CD1c-positive myeloid dendritic cell (primary cell): ENCODE results near the gene TH.
"Not testable (repeated sequence)": the region's sequence is repeated elsewhere in the genome, so short reads cannot be mapped to it uniquely, and the experiment has no call there.

Experiments used
- DNase-seq: peaks from one replicate; pipeline ENCODE4 v3.0.0-alpha.2; 2016; ENCODE audit errors: extremely low spot score

Gene TH

GRCh38 chr11:2129699-2130366 lies 41.8 kb downstream of the TH start:
- no peak for DNase-seq

- no peak for DNase-seq
Observed at GRCh38 chr11:2129308-2129698, 42.3 kb downstream of the TH start.

DNA sequence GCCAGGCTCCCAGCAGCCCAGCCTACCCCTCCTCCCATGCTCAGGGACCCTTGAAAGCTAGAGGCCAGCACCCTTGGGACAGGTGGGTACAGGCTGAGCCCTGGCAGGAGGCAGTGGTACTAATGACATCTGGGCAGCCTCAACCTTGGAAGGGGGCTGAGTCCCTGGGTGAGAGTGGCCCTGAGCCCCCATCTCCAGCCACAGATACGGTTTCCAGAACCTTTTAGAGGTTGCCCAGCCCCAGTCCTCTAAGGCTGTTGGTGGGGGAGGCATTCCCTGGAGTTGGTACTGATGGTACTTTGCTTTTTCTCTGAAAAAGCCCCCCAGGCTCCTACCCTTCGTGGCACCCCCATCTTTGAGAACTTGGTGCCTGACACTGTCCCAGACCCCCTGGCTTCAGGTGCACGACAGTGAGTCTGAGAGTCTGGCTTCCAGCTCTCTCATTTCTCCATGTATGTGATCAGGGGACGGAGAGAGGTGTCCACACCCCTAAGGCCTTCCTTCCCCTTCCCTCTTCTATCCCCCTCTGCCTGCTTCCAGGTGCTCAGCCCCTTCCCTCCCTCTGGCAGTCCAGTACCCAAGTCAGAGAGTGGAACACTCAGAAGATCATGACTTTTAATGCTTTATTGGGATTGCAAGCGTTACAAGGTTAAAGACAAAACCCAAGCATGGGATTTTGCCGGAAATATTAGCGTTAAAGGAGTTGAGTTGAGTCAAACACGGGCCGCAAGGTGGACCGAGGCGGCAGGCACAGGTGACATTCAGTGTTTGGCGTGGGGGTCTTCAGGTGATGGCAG lies 42.9 kb downstream of the TH start:
- no peak for DNase-seq

GRCh38 chr11:2128130-2128510 lies 43.5 kb downstream of the TH start:
- no peak for DNase-seq

DNA sequence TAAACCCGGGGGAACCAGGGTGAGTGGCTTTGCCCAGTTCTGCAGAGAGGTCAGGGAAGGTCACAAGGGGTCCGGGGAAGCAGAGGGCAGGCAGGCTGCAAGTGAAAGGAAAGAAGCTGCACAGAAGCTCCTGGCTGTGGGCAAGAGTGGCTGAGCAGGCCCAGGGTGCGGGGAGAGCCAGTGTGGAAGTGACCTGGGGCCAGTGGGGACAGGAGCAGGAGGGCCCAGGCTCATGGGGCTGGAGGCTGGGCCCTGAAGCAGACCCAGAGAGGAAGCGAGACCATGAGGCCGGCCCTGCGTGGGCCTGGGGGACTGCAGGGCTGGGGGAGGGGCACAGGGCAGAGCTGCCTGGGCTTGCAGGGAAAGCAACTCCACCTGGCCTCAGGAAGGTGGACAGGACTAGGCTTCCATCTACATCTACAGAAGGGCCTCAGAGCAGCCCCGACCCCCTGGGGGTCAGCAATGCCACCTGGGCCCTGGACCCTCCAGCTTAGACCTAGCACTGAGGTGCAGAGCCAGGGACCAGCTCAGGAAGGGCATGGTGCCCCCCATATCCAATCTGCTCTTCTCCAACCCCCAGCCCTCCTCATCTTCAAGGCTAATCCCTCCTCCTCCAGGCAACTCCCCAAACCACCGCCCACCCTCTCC lies 44.0 kb downstream of the TH start:
- no peak for DNase-seq

- no peak for DNase-seq
Observed at GRCh38 chr11:2126520-2127085, 45.0 kb downstream of the TH start.

- not testable (repeated sequence) for DNase-seq
Observed at GRCh38 chr11:2124736-2125484, 46.7 kb downstream of the TH start.

DNA sequence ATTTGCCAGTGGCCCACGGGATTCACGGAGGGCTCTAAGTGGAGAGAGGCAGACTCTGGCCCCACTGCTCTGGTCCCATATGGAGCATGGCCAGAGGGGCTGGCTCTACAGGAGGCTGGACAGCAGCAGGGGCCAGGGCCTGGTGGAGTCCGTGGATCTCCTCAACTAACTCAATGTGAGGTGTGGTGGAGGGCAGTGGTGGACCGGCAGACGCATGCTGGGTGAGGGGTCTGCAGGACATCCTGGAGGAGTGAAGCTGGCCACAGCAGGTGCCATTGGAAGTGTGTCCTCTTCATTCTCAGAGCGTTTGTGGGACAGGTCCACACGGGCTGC lies 48.0 kb downstream of the TH start:
- no peak for DNase-seq

DNA sequence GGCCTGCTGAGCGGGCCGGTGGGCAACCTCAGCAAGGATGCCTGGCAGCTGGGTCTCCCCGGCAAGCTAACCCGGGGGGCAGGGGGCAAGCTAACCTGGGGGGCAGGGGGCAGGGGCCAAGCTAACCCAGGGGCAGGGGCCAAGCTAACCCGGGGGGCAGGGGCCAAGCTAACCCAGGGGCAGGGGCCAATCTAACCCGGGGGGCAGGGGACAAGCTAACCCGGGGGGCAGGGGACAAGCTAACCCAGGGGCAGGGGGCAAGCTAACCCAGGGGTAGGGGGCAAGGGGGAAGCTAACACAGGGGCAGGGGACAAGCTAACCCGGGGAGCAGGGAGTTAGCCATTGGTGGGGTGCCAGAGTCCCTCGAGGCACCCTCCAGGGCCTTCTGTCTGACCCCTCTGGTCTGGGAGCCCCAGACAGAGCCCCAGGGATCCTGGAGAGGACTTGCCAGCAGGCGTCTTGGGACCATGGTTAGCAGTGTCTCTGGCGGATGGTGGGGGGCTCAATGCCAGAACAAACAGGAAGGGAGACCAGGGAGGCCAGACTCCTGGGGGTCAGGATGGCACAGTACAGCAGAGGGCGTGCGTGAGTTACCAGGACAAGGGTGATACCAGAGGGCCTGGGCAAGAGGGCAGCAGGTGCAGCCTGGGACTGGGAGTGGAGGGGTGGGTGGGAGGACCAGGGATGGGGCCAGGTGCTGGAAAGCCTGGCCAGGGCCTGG lies 48.5 kb downstream of the TH start:
- DNase-seq = no peak

DNA sequence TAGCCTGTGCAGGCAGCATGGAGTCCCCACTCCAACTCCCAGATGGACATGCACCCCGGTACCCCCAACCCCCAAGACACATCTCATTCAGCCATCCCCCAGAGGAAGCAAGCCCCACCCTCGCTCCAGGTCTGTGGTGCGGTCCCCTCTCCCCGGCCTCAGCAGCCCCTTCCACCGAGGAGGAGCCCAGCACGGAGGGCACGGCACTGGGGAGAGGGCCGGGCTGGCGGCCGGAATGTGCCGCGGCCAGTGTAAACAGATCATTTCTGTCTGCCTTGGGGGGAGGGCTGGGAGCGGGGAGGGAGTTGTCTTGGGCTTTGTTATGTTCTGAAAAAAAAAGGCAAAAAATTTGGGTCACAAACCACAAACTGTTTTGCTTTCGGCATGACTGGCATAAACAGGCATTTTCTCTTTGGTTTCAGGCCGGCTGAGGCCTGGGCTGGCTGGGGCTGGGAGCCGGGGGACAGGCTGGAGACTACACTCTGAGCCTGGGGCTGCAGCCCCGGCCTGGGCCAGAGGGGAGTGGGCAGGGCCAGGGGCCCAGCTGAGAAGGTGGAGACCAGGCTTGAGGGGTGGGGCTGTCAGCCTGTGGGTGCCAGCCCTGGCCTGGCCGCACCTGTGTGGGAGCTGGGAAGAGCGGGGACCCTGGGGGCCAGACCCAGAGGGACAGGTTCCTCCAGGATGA lies 49.3 kb downstream of the TH start:
- DNase-seq = no peak

GRCh38 chr11:2121227-2122130 lies 50.1 kb downstream of the TH start:
- DNase-seq = no peak

GRCh38 chr11:2120359-2121100 lies 51.1 kb downstream of the TH start:
- DNase-seq = no peak

DNA sequence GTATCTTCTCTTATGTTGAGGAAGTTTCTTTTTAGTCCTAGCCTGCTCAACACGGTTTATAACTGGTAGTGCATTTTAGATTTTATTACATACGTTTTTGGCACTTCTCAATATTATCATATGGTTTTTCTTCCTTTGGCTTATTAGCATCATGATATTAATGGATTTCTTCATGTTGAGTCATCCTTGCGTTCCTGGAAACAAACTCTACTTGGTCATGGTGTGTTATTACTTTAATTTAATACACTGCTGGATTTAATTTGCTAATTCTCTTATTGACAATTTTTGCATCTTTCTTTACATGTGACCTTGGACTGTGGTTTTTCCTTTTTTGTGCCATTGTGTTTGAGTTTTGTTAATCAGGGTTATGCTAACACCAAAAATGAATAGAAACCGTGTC lies 52.9 kb downstream of the TH start:
- DNase-seq = no peak

DNA sequence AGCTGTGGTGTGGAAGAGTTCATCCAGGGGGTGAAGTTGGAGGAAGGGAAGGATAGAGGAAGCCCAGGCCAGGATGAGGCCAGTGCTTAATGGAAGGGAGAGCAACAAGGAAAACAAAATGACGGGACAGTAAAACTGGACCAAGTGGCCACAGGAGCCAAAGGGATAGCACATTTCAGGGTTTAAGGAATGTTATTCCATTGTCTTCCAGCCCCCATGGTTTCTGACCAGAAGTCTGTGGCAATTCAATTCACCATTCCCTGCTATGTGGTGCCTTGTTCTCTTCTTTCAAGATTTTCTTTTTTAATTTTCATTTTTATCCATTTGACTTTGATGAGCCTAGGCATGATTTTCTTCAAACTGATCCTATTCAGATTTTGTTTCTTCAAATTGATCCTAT lies 54.9 kb downstream of the TH start:
- no peak for DNase-seq

GRCh38 chr11:2115308-2115707 lies 56.3 kb downstream of the TH start:
- DNase-seq = no peak

DNA sequence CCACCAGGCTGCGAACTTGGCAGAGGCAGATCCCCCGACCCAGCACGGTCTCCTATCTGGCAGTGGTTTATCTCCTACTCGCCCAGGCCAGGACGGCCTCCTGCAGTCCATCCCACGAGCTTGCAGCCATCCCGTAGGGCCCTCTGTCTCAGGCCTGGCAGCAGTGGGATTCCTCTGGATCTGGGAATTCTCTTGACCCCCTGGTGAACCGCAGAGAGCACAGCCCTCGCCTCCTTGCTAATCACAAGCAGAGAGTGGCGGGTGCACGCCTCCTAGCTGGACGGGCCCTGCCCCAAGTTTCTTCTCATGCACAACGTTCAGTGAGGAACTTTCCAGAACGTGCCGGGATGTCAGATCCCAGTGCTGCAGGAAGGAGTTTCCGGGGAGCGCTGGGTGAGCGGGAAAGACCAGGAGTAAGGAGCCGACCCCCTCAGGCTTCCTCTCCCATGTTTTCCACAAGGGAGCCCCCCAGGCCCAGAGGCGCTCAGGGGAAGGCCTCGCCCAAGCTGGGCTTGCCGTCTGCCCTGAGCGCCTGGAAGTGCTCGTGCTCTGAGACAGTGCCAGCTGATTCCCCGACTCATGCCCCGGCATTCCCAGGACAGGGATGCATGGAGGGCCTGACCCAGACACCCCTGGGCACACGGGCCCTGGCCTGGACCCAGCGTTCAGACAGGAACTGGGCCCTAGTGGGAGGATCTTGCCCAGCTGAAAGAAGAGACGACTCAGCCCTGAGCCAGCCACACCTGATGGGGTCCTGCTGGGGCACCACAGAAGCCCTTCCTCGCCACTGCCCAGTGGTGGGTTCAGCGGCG lies 57.0 kb downstream of the TH start:
- no peak for DNase-seq
